Keratinocyte (primary cell): ENCODE data around the gene TSC22D3. TPM values are rescaled to one million over a fixed set of nuclear protein-coding genes. Genes with fewer than 3 reads are reported as not detected.

Experiments used
- DNase-seq: peaks from one replicate; pipeline ENCODE4 v3.0.0-alpha.2; 2011; ENCODE audit warnings: low read depth, missing footprints, low spot score
- FAIRE-seq: peaks from 2 replicates; lab custom pipeline; 2011; peaks lifted over from hg19 to GRCh38; lab: Jason Lieb, UNC
- H2AFZ ChIP-seq: 2 replicates; pipeline ENCODE4 v1.6.0; 2012; ENCODE audit warnings: low read length, control low read depth, inconsistent platforms; ENCODE audit not compliant: control insufficient read depth
- H3K27ac ChIP-seq: 2 replicates; pipeline ENCODE4 v1.5.1; 2011; ENCODE audit warnings: low read length; ENCODE audit not compliant: control insufficient read depth, insufficient read depth
- H3K27me3 ChIP-seq: 3 replicates; pipeline ENCODE4 v1.6.0; 2011; ENCODE audit warnings: low read length; ENCODE audit not compliant: control insufficient read depth, insufficient read depth; ENCODE audit errors: extremely low read depth
- H3K36me3 ChIP-seq, 2 experiments: 2 replicates in 1 of 2; 3 replicates in 1 of 2; pipeline ENCODE4 v1.5.1; 2011; ENCODE audit warnings: low read length in 2 of 2, mild to moderate bottlenecking in 1 of 2; ENCODE audit not compliant: control insufficient read depth in 2 of 2, insufficient read depth in 2 of 2; ENCODE audit errors: extremely low read depth in 1 of 2
- H3K4me1 ChIP-seq: 3 replicates; pipeline ENCODE4 v1.5.1; 2011; ENCODE audit warnings: low read length; ENCODE audit not compliant: control insufficient read depth, insufficient read depth; ENCODE audit errors: extremely low read depth
- H3K4me2 ChIP-seq: 3 replicates; pipeline ENCODE4 v1.6.0; 2011; ENCODE audit warnings: low read depth, low read length; ENCODE audit not compliant: control insufficient read depth, insufficient read depth; ENCODE audit errors: extremely low read depth
- H3K4me3 ChIP-seq, 3 experiments: fragments of 200-600 bp in 1 of 3; sonication (generic) in 1 of 3; 2 replicates in 2 of 3; 3 replicates in 1 of 3; pipeline ENCODE4 v1.5.1; 2011 to 2016; ENCODE audit warnings: low read length in 3 of 3, mild to moderate bottlenecking in 3 of 3, control low read depth in 2 of 3, inconsistent platforms in 1 of 3, low read depth in 1 of 3, mixed read lengths in 1 of 3, mixed run types in 1 of 3, moderate library complexity in 1 of 3; ENCODE audit not compliant: control insufficient read depth in 2 of 3, insufficient read depth in 2 of 3; ENCODE audit errors: extremely low read depth in 1 of 3
- H3K79me2 ChIP-seq: 2 replicates; pipeline ENCODE4 v1.6.0; 2012; ENCODE audit warnings: low read length; ENCODE audit not compliant: control insufficient read depth, insufficient read depth
- H3K9ac ChIP-seq: 3 replicates; pipeline ENCODE4 v1.6.0; 2011; ENCODE audit warnings: low read length; ENCODE audit not compliant: control insufficient read depth, insufficient read depth; ENCODE audit errors: extremely low read depth
- H3K9me1 ChIP-seq: 3 replicates; pipeline ENCODE4 v1.6.0; 2011; ENCODE audit warnings: low read length; ENCODE audit not compliant: control insufficient read depth, insufficient read depth; ENCODE audit errors: extremely low read depth
- H3K9me3 ChIP-seq: 2 replicates; pipeline ENCODE4 v1.5.1; 2012; ENCODE audit warnings: low read depth, low read length; ENCODE audit not compliant: control insufficient read depth
- H4K20me1 ChIP-seq: 3 replicates; pipeline ENCODE4 v1.6.0; 2011; ENCODE audit warnings: low read length; ENCODE audit not compliant: control insufficient read depth, insufficient read depth; ENCODE audit errors: extremely low read depth
- EZH2 ChIP-seq: IDR thresholded peaks from one replicate; pipeline ENCODE4 v1.6.1; 2012; ENCODE audit warnings: inconsistent platforms, mild to moderate bottlenecking, low read length, moderate library complexity
- dilution Hi-C: fragments of 300-500 bp; cut with MboI; formaldehyde crosslinking; loops from one replicate; pipeline ENCODE4 v1.7.0; 2020; ENCODE audit warnings: low sequenced_read_pairs; ENCODE audit not compliant: extremely low pct_ligation_motif_present
- polyA plus RNA-seq, 5 experiments: library from polyadenylated mRNA; depleted of rRNA in 3 of 5; stranded (reverse) in 3 of 5; stranded (forward) in 1 of 5; unstranded in 1 of 5; fragments of >200 nt; gene quantifications; 1 replicate in 1 of 5; 2 replicates in 3 of 5; 3 replicates in 1 of 5; pipeline versions ENCODE4 v1.2.1 to v1.2.3, GENCODE V29; 2011 to 2012; ENCODE audit warnings: missing spikeins in 2 of 5, low read depth in 1 of 5, low replicate concordance in 1 of 5
- TF ChIP-seq, protein P1 (sequence below), 3 experiments: IDR thresholded peaks in 1 of 3; conservative IDR thresholded peaks in 1 of 3; optimal IDR thresholded peaks in 1 of 3; 2 replicates in 2 of 3; 3 replicates in 1 of 3; pipeline versions ENCODE3 to v1.5.1; 2011; ENCODE audit warnings: low read length in 3 of 3, mild to moderate bottlenecking in 3 of 3, moderate library complexity in 2 of 3, control low read depth in 1 of 3, inconsistent platforms in 1 of 3; ENCODE audit not compliant: insufficient read depth in 2 of 3; ENCODE audit errors: extremely low read depth in 1 of 3

TSC22D3 gene
- polyA plus RNA-seq, 1 donor (not counting 4 experiments of a cell fraction or from before 2014, with no cell fraction given), result 48.5 TPM

- Histone ChIP-seq H3K27me3 (peaks cover 8% of the 10 kb centered on the region), H3K36me3 (no peaks in the 10 kb centered on the region), H3K79me2 (no peaks in the 10 kb centered on the region), H3K4me1 (peaks cover 6% of the 10 kb centered on the region), H2AFZ (peak overlapping the region; percentile 19), H3K27ac (no peak overlapping the region), H4K20me1 (no peaks in the 10 kb centered on the region), H3K4me2 (peak overlapping the region; percentile 74), H3K9me1 (no peaks in the 10 kb centered on the region), H3K9ac (peak overlapping the region; percentile 45), H3K4me3 (peak overlapping the region; percentile 29 to 57 (median 43)), H3K9me3 (no peaks in the 10 kb centered on the region)
- DNase-seq (no peak), FAIRE-seq (no peak)
- dilution Hi-C loops, result no loop called here
- TF ChIP-seq, protein P1, sequence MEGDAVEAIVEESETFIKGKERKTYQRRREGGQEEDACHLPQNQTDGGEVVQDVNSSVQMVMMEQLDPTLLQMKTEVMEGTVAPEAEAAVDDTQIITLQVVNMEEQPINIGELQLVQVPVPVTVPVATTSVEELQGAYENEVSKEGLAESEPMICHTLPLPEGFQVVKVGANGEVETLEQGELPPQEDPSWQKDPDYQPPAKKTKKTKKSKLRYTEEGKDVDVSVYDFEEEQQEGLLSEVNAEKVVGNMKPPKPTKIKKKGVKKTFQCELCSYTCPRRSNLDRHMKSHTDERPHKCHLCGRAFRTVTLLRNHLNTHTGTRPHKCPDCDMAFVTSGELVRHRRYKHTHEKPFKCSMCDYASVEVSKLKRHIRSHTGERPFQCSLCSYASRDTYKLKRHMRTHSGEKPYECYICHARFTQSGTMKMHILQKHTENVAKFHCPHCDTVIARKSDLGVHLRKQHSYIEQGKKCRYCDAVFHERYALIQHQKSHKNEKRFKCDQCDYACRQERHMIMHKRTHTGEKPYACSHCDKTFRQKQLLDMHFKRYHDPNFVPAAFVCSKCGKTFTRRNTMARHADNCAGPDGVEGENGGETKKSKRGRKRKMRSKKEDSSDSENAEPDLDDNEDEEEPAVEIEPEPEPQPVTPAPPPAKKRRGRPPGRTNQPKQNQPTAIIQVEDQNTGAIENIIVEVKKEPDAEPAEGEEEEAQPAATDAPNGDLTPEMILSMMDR (optimal IDR thresholded peaks at IDR 0.05 in 1 of 3, IDR thresholded peaks at IDR 0.05 in 1 of 3, conservative IDR thresholded peaks at IDR 0.05 in 1 of 3; ENCODE audit: extremely low read depth in 1 of 3, insufficient read depth in 2 of 3, low read length in 3 of 3), result no peak
- TF ChIP-seq EZH2, result no peak
Measured at GRCh38 chrX:107775000-107775733, 420 bp downstream of the TSC22D3 start.

- H3K4me1 ChIP-seq, result peaks cover 6% of the 10 kb centered on the region
- no peak for DNase-seq
- no peak overlapping the region for H3K27ac ChIP-seq
- H2AFZ ChIP-seq, result no peak overlapping the region
- peak overlapping the region; percentile 4 for H3K4me2 ChIP-seq
- no peak for FAIRE-seq
- H3K4me3 ChIP-seq, result peak overlapping the region in 1 of 3 experiments; percentile 44
- H3K9ac ChIP-seq, result no peak overlapping the region
- no peaks in the 10 kb centered on the region for H3K9me1 ChIP-seq
- no peaks in the 10 kb centered on the region for H4K20me1 ChIP-seq
- peaks cover 8% of the 10 kb centered on the region for H3K27me3 ChIP-seq
- H3K9me3 ChIP-seq, result no peaks in the 10 kb centered on the region
- no peaks in the 10 kb centered on the region for H3K79me2 ChIP-seq
- H3K36me3 ChIP-seq, result no peaks in the 10 kb centered on the region
- no peak for TF ChIP-seq EZH2
- TF ChIP-seq, protein P1 (optimal IDR thresholded peaks at IDR 0.05 in 1 of 3, IDR thresholded peaks at IDR 0.05 in 1 of 3, conservative IDR thresholded peaks at IDR 0.05 in 1 of 3; ENCODE audit: extremely low read depth in 1 of 3, insufficient read depth in 2 of 3, low read length in 3 of 3), result no peak
- dilution Hi-C loops, result no loop called here
Measured at GRCh38 chrX:107773906-107774435, 1.6 kb downstream of the TSC22D3 start.
